Liver (tissue), 9 donors: ENCODE measurements around the gene HAGH. TPM values are rescaled to one million over a fixed set of nuclear protein-coding genes. Genes with fewer than 3 reads are reported as not detected.

ENCODE experiments used
- DNase-seq: peaks from one replicate; pipeline ENCODE4 v3.0.0-alpha.2; 2017; ENCODE audit warnings: low spot score
- H3K27ac ChIP-seq, 2 donors: one replicate each; pipeline ENCODE4 v1.7.0; 2013; ENCODE audit warnings: inconsistent platforms in 2 of 2, low read length in 2 of 2, control low read depth in 1 of 2, low read depth in 1 of 2, mild to moderate bottlenecking in 1 of 2
- H3K27me3 ChIP-seq, 4 donors: one replicate each; pipeline versions ENCODE4 v1.6.1 to v1.7.0; 2013; ENCODE audit warnings: low read length in 3 of 4, inconsistent platforms in 1 of 4, mild to moderate bottlenecking in 1 of 4, moderate library complexity in 1 of 4; ENCODE audit not compliant: control insufficient read depth in 4 of 4, insufficient read depth in 4 of 4
- H3K36me3 ChIP-seq, 4 donors: one replicate each; pipeline versions ENCODE4 v1.6.1 to v1.7.0; 2013; ENCODE audit warnings: low read length in 3 of 4, mild to moderate bottlenecking in 3 of 4, low read depth in 1 of 4, moderate library complexity in 1 of 4; ENCODE audit not compliant: control insufficient read depth in 4 of 4, insufficient read depth in 3 of 4
- H3K4me1 ChIP-seq, 4 donors: one replicate each; pipeline versions ENCODE4 v1.6.1 to v1.7.0; 2013; ENCODE audit warnings: low read length in 3 of 4, mild to moderate bottlenecking in 3 of 4, moderate library complexity in 1 of 4; ENCODE audit not compliant: control insufficient read depth in 4 of 4, insufficient read depth in 4 of 4
- H3K4me3 ChIP-seq, 3 donors: one replicate each; pipeline versions ENCODE4 v1.6.1 to v1.7.0; 2013; ENCODE audit warnings: low read length in 3 of 3, control low read depth in 1 of 3, low read depth in 1 of 3, mild to moderate bottlenecking in 1 of 3
- H3K9ac ChIP-seq, 2 donors: one replicate each; pipeline ENCODE4 v1.7.0; 2013; ENCODE audit warnings: low read length in 2 of 2, mild to moderate bottlenecking in 2 of 2, moderate library complexity in 2 of 2, control low read depth in 1 of 2, low read depth in 1 of 2
- H3K9me3 ChIP-seq, 4 donors: one replicate each; pipeline versions ENCODE4 v1.6.1 to v1.7.0; 2013; ENCODE audit warnings: low read length in 3 of 4; ENCODE audit not compliant: control insufficient read depth in 4 of 4
- EGR1 ChIP-seq, 2 donors: IDR thresholded peaks; 2 replicates each; pipeline ENCODE4 v1.6.1; 2016 to 2018; ENCODE audit warnings: antibody characterized with exemption in 2 of 2, low read depth in 2 of 2
- FOXA1 ChIP-seq: IDR thresholded peaks from 2 replicates; pipeline ENCODE4 v1.6.1; 2016; ENCODE audit warnings: antibody characterized with exemption
- FOXA2 ChIP-seq: IDR thresholded peaks from 2 replicates; pipeline ENCODE4 v1.6.1; 2016; ENCODE audit warnings: antibody characterized with exemption
- GABPA ChIP-seq, 2 donors: IDR thresholded peaks in 1 of 2; conservative IDR thresholded peaks in 1 of 2; 2 replicates each; pipeline ENCODE4 v1.6.1; 2016; ENCODE audit warnings: antibody characterized with exemption in 2 of 2, mild to moderate bottlenecking in 1 of 2, moderate library complexity in 1 of 2
- HNF4A ChIP-seq, 2 donors: conservative IDR thresholded peaks; 2 replicates each; pipeline ENCODE4 v1.6.1; 2016; ENCODE audit warnings: antibody characterized with exemption in 2 of 2, mild to moderate bottlenecking in 2 of 2
- HNF4G ChIP-seq: IDR thresholded peaks from 2 replicates; pipeline ENCODE4 v1.6.1; 2016; ENCODE audit warnings: antibody characterized with exemption
- JUND ChIP-seq, 2 donors: IDR thresholded peaks; 2 replicates each; pipeline ENCODE4 v1.6.1; 2016; ENCODE audit warnings: antibody characterized with exemption in 2 of 2
- NR2F2 ChIP-seq: IDR thresholded peaks from 2 replicates; pipeline ENCODE4 v1.6.1; 2016; ENCODE audit warnings: antibody characterized with exemption
- RAD21 ChIP-seq, 2 donors: IDR thresholded peaks; 2 replicates each; pipeline ENCODE4 v1.6.1; 2016; ENCODE audit warnings: antibody characterized with exemption in 2 of 2, mild to moderate bottlenecking in 2 of 2
- RXRA ChIP-seq, 2 donors: IDR thresholded peaks; 2 replicates each; pipeline ENCODE4 v1.6.1; 2017 to 2018; ENCODE audit warnings: antibody characterized with exemption in 2 of 2, mild to moderate bottlenecking in 1 of 2
- SP1 ChIP-seq: IDR thresholded peaks from 2 replicates; pipeline ENCODE4 v1.6.1; 2018; ENCODE audit warnings: antibody characterized with exemption, mild to moderate bottlenecking
- TAF1 ChIP-seq: conservative IDR thresholded peaks from 2 replicates; pipeline ENCODE4 v1.6.1; 2016; ENCODE audit warnings: antibody characterized with exemption, mild to moderate bottlenecking
- YY1 ChIP-seq: IDR thresholded peaks from 2 replicates; pipeline ENCODE4 v1.6.1; 2016; ENCODE audit warnings: antibody characterized with exemption, mild to moderate bottlenecking
- WGBS: extraction: QIAGEN DNeasy Blood & Tissue Kit; methylation state at CpG from one replicate; pipeline ENCODE4 v1.1.7; 2013; 5-methylcytosine and 5-hydroxymethylcytosine counted together
- polyA plus RNA-seq, 2 donors: library from polyadenylated mRNA; stranded (reverse) in 1 of 2; unstranded in 1 of 2; fragments of 200-250 nt in 1 of 2; fragments of >200 nt in 1 of 2; fragmentation: Nextera tagmentation in 1 of 2; extraction: Ambion mirVana in 1 of 2; gene quantifications; one replicate each; pipeline versions ENCODE4 v1.2.1 to v1.2.3, GENCODE V29; 2013 to 2015
- total RNA-seq, 2 donors: library from RNA; depleted of rRNA; stranded (reverse); fragments of >200 nt; gene quantifications; one replicate each; pipeline ENCODE4 v1.2.3, GENCODE V29; 2014
- TF ChIP-seq, protein P1 (sequence below): IDR thresholded peaks from 2 replicates; pipeline ENCODE4 v1.6.1; 2016; ENCODE audit warnings: antibody characterized with exemption
- TF ChIP-seq, protein P2 (sequence below): IDR thresholded peaks from 2 replicates; pipeline ENCODE4 v1.6.1; 2016; ENCODE audit warnings: antibody characterized with exemption, mild to moderate bottlenecking
- TF ChIP-seq, protein P3 (sequence below): IDR thresholded peaks from 2 replicates; pipeline ENCODE4 v1.6.1; 2016; ENCODE audit warnings: antibody characterized with exemption
- TF ChIP-seq, protein P4 (sequence below): fragments of 150-350 bp; IDR thresholded peaks from 2 replicates; pipeline ENCODE4 v1.5.1; 2017; ENCODE audit warnings: improper control_type of control experiment, low read depth, low read length; ENCODE audit not compliant: missing input control
- TF ChIP-seq, protein P5 (sequence below): IDR thresholded peaks from 2 replicates; pipeline ENCODE4 v1.6.1; 2016; ENCODE audit warnings: antibody characterized with exemption
- donor health status: healthy.
- donor health status: healthy.
- donor health status: healthy.
- donor health status: healthy.
- donor health status: healthy.

The HAGH gene
- total and polyA plus RNA-seq, 4 donors, result 169 to 252 (median 204) TPM

- Histone ChIP-seq H3K4me1 (peaks cover 7 to 56% (median 45%) of the 10 kb centered on the region in 4 donors), H3K9ac (no peak overlapping the region)
- WGBS, result 71% methylated on average over 9 of the region's 9 CpGs
Observed at GRCh38 chr16:1832838-1833454, 6.3 kb upstream of the HAGH start.

GRCh38 chr16:1831186-1832075, 4.8 kb upstream of the HAGH start:
- H3K27ac ChIP-seq, result peak overlapping the region in 1 of 2 donors; percentile 36
- no peaks in the 10 kb centered on the region for H3K27me3 ChIP-seq
- TF ChIP-seq YY1 (no peak), HNF4G (no peak), FOXA2 (no peak), JUND (IDR thresholded peaks at IDR 0.05) (no peak), SP1 (no peak), NR2F2 (no peak), FOXA1 (no peak), RXRA (IDR thresholded peaks at IDR 0.05) (no peak), GABPA (IDR thresholded peaks at IDR 0.05 in 1 of 2, conservative IDR thresholded peaks at IDR 0.05 in 1 of 2) (no peak), TAF1 (no peak), RAD21 (IDR thresholded peaks at IDR 0.05) (no peak), HNF4A (conservative IDR thresholded peaks at IDR 0.05) (no peak), EGR1 (IDR thresholded peaks at IDR 0.05; ENCODE audit: low read depth in 2 of 2) (no peak)
- TF ChIP-seq, protein P1, sequence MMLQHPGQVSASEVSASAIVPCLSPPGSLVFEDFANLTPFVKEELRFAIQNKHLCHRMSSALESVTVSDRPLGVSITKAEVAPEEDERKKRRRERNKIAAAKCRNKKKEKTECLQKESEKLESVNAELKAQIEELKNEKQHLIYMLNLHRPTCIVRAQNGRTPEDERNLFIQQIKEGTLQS, result no peak
- TF ChIP-seq, protein P2, sequence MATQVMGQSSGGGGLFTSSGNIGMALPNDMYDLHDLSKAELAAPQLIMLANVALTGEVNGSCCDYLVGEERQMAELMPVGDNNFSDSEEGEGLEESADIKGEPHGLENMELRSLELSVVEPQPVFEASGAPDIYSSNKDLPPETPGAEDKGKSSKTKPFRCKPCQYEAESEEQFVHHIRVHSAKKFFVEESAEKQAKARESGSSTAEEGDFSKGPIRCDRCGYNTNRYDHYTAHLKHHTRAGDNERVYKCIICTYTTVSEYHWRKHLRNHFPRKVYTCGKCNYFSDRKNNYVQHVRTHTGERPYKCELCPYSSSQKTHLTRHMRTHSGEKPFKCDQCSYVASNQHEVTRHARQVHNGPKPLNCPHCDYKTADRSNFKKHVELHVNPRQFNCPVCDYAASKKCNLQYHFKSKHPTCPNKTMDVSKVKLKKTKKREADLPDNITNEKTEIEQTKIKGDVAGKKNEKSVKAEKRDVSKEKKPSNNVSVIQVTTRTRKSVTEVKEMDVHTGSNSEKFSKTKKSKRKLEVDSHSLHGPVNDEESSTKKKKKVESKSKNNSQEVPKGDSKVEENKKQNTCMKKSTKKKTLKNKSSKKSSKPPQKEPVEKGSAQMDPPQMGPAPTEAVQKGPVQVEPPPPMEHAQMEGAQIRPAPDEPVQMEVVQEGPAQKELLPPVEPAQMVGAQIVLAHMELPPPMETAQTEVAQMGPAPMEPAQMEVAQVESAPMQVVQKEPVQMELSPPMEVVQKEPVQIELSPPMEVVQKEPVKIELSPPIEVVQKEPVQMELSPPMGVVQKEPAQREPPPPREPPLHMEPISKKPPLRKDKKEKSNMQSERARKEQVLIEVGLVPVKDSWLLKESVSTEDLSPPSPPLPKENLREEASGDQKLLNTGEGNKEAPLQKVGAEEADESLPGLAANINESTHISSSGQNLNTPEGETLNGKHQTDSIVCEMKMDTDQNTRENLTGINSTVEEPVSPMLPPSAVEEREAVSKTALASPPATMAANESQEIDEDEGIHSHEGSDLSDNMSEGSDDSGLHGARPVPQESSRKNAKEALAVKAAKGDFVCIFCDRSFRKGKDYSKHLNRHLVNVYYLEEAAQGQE, result no peak
- TF ChIP-seq, protein P3, sequence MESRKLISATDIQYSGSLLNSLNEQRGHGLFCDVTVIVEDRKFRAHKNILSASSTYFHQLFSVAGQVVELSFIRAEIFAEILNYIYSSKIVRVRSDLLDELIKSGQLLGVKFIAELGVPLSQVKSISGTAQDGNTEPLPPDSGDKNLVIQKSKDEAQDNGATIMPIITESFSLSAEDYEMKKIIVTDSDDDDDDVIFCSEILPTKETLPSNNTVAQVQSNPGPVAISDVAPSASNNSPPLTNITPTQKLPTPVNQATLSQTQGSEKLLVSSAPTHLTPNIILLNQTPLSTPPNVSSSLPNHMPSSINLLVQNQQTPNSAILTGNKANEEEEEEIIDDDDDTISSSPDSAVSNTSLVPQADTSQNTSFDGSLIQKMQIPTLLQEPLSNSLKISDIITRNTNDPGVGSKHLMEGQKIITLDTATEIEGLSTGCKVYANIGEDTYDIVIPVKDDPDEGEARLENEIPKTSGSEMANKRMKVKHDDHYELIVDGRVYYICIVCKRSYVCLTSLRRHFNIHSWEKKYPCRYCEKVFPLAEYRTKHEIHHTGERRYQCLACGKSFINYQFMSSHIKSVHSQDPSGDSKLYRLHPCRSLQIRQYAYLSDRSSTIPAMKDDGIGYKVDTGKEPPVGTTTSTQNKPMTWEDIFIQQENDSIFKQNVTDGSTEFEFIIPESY, result no peak
- TF ChIP-seq, protein P4, sequence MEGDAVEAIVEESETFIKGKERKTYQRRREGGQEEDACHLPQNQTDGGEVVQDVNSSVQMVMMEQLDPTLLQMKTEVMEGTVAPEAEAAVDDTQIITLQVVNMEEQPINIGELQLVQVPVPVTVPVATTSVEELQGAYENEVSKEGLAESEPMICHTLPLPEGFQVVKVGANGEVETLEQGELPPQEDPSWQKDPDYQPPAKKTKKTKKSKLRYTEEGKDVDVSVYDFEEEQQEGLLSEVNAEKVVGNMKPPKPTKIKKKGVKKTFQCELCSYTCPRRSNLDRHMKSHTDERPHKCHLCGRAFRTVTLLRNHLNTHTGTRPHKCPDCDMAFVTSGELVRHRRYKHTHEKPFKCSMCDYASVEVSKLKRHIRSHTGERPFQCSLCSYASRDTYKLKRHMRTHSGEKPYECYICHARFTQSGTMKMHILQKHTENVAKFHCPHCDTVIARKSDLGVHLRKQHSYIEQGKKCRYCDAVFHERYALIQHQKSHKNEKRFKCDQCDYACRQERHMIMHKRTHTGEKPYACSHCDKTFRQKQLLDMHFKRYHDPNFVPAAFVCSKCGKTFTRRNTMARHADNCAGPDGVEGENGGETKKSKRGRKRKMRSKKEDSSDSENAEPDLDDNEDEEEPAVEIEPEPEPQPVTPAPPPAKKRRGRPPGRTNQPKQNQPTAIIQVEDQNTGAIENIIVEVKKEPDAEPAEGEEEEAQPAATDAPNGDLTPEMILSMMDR, result no peak
- TF ChIP-seq, protein P5, sequence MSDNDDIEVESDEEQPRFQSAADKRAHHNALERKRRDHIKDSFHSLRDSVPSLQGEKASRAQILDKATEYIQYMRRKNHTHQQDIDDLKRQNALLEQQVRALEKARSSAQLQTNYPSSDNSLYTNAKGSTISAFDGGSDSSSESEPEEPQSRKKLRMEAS, result no peak
- H3K4me3 ChIP-seq, result no peak overlapping the region
- no peaks in the 10 kb centered on the region for H3K9me3 ChIP-seq
- no peak for DNase-seq
- no peak overlapping the region for H3K9ac ChIP-seq
- no peaks in the 10 kb centered on the region for H3K36me3 ChIP-seq
- peaks cover 7 to 63% (median 48%) of the 10 kb centered on the region in 4 donors for H3K4me1 ChIP-seq
- WGBS, result 85% methylated on average over 19 of the region's 19 CpGs

More at GRCh38 chr16:1832838-1833454, 6.3 kb upstream of the HAGH start:
- Histone ChIP-seq H3K9me3 (no peaks in the 10 kb centered on the region), H3K4me3 (no peak overlapping the region), H3K27me3 (no peaks in the 10 kb centered on the region), H3K36me3 (no peaks in the 10 kb centered on the region), H3K27ac (no peak overlapping the region)
- TF ChIP-seq, protein P4, result no peak
- TF ChIP-seq RAD21 (IDR thresholded peaks at IDR 0.05), result no peak
- peak; percentile 73 for DNase-seq
